GM23248 (cell line): Measurements from ENCODE around the gene RPL35.

Experiments
- EZH2 ChIP-seq: fragments of 200-600 bp; sonication (generic); IDR thresholded peaks from 2 replicates; pipeline ENCODE4 v1.6.1; 2018; ENCODE audit warnings: antibody characterized with exemption, mild to moderate bottlenecking; ENCODE audit not compliant: insufficient read depth, poor library complexity, severe bottlenecking
- EZH2phosphoT487 ChIP-seq: fragments of 200-600 bp; sonication (generic); IDR thresholded peaks from 2 replicates; pipeline ENCODE4 v1.6.1; 2018; ENCODE audit warnings: antibody characterized with exemption, moderate library complexity, mild to moderate bottlenecking, low read depth; ENCODE audit not compliant: insufficient read depth

DNA sequence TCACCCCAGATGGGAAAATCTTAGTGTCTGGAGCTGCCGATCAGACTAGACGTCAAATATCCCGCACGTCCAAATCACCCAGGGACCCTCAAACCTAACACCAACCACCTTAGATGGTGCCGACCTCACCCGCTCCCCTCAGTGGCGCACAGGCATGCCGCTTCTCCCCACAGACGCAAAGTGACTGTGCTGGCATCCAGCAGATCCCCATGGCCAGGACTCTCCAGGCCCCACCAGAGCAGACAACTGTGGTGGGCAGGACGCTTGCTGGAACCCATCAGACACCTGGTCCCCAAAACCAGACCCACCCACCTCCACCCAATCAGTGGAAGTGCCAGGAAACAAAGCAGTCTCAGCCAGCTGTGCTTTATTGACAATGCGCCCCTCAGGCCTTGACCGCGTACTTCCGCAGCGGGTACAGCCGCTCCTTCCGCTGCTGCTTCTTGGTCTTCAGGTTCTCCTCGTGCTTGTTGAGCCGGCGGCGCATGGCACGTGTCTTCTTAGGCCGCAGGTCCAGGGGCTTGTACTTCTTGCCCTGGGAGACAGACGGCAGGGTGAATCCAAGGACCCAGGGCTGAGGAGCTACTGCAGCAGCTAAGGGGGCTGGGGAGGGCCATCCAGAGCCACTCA, 4.1 kb downstream of the RPL35 start:
- TF ChIP-seq EZH2: no peak
- TF ChIP-seq EZH2phosphoT487: no peak
